HCT116 (cell line): ENCODE measurements around the gene ABHD2. TPM values are rescaled to one million over a fixed set of nuclear protein-coding genes. Genes with fewer than 3 reads are reported as not detected.

Source experiments
- ATAC-seq: fragments of 200-7000 bp; cut with Tn5 transposase; 2 replicates; pipeline ENCODE4 v1.9.1; 2020; ENCODE audit warnings: mild to moderate bottlenecking, moderate library complexity
- BruUV-seq: library from RNA; stranded (reverse); fragments of 400-500 nt; replicated peaks from 2 replicates; lab custom pipeline; 2021; lab: Mats Ljungman, UMichigan
- CTCF ChIA-PET: fragments of 300-600 bp; sonication (Branson Sonifier 250); formaldehyde crosslinking; loops from one replicate; lab custom pipeline; 2021; ENCODE audit warnings: antibody characterized with exemption; lab: Charles Lee
- POLR2A ChIA-PET: fragments of 300-600, 350-600 bp; sonication (Branson Sonifier 250); formaldehyde crosslinking; loops from one replicate; lab custom pipeline; 2021; ENCODE audit warnings: antibody characterized with exemption; lab: Charles Lee
- RAD21 ChIA-PET, 2 experiments: fragments of 300-600 bp; sonication (Branson Sonifier 250); formaldehyde crosslinking; loops; one replicate each; lab custom pipeline; 2023; ENCODE audit warnings: low total read pairs in 2 of 2; ENCODE audit not compliant: uncharacterized antibody in 2 of 2, unreplicated experiment in 2 of 2, low non-redundant PET in 1 of 2; lab: Charles Lee
- DNase-seq: peaks from one replicate; pipeline ENCODE4 v3.0.0-alpha.2; 2010; ENCODE audit warnings: low read depth, low spot score
- H2AFZ ChIP-seq: fragments of 200-600 bp; shearing (Covaris generic), sonication (generic); 2 replicates; pipeline ENCODE4 v1.6.1; 2017; ENCODE audit warnings: low read depth, mixed run types, mixed read lengths, antibody characterized with exemption, low read length; ENCODE audit not compliant: poor library complexity, severe bottlenecking
- H3K27ac ChIP-seq: 2 replicates; pipeline ENCODE4 v1.5.1; 2012; ENCODE audit warnings: low read depth, low read length
- H3K27me3 ChIP-seq: fragments of 200-600 bp; sonication (generic); 2 replicates; pipeline ENCODE4 v1.6.1; 2016; ENCODE audit warnings: mixed run types, low read length, mixed read lengths; ENCODE audit not compliant: insufficient read depth
- H3K36me3 ChIP-seq, 2 experiments: fragments of 200-500 bp in 1 of 2; fragments of 200-600 bp in 1 of 2; sonication (Bioruptor generic) in 1 of 2; sonication (generic) in 1 of 2; 2 replicates each; pipeline versions ENCODE4 v1.5.1 to v1.6.1; 2014 to 2016; ENCODE audit warnings: low read length in 2 of 2, inconsistent platforms in 1 of 2, mixed read lengths in 1 of 2, mixed run types in 1 of 2; ENCODE audit not compliant: insufficient read depth in 2 of 2, control insufficient read depth in 1 of 2
- H3K4me1 ChIP-seq, 2 experiments: fragments of 200-600 bp in 1 of 2; sonication (generic) in 1 of 2; 2 replicates each; pipeline versions ENCODE4 v1.5.1 to v1.6.1; 2012 to 2017; ENCODE audit warnings: low read length in 2 of 2, inconsistent platforms in 1 of 2, mild to moderate bottlenecking in 1 of 2, mixed read lengths in 1 of 2, mixed run types in 1 of 2, moderate library complexity in 1 of 2; ENCODE audit not compliant: insufficient read depth in 2 of 2, control insufficient read depth in 1 of 2
- H3K4me2 ChIP-seq: fragments of 200-600 bp; sonication (generic); 2 replicates; pipeline ENCODE4 v1.6.1; 2017; ENCODE audit warnings: mixed run types, low read length, mixed read lengths
- H3K4me3 ChIP-seq, 2 experiments: fragments of 200-600 bp in 1 of 2; sonication (generic) in 1 of 2; replicated peaks in 1 of 2; 2 replicates each; pipeline ENCODE4 v1.5.1; 2011 to 2016; ENCODE audit warnings: low read length in 2 of 2, control low read depth in 1 of 2, low read depth in 1 of 2, mild to moderate bottlenecking in 1 of 2, mixed read lengths in 1 of 2, mixed run types in 1 of 2
- H3K79me2 ChIP-seq: fragments of 200-600 bp; sonication (generic); 2 replicates; pipeline ENCODE4 v1.6.1; 2017; ENCODE audit warnings: mild to moderate bottlenecking, mixed run types, low read length, moderate library complexity, mixed read lengths; ENCODE audit not compliant: insufficient read depth
- H3K9ac ChIP-seq: fragments of 200-600 bp; sonication (generic); 2 replicates; pipeline ENCODE4 v1.6.1; 2016; ENCODE audit warnings: low read length, mixed read lengths
- H3K9me2 ChIP-seq: fragments of 200-600 bp; sonication (generic), shearing (Covaris generic); 2 replicates; pipeline ENCODE4 v1.6.1; 2017; ENCODE audit warnings: mixed run types, mild to moderate bottlenecking, moderate library complexity; ENCODE audit not compliant: insufficient read depth
- H3K9me3 ChIP-seq, 2 experiments: fragments of 200-500 bp in 1 of 2; fragments of 200-600 bp in 1 of 2; sonication (Bioruptor generic) in 1 of 2; sonication (generic) in 1 of 2; 2 replicates each; pipeline ENCODE4 v1.6.1; 2014 to 2017; ENCODE audit warnings: low read length in 2 of 2, mixed read lengths in 2 of 2, inconsistent platforms in 1 of 2, low read depth in 1 of 2, mild to moderate bottlenecking in 1 of 2, mixed run types in 1 of 2, moderate library complexity in 1 of 2; ENCODE audit not compliant: control insufficient read depth in 1 of 2, insufficient read depth in 1 of 2
- H4K20me1 ChIP-seq: fragments of 200-600 bp; sonication (generic), shearing (Covaris generic); 2 replicates; pipeline ENCODE4 v1.6.1; 2017; ENCODE audit warnings: mixed run types, mild to moderate bottlenecking, moderate library complexity; ENCODE audit not compliant: insufficient read depth
- CBX3 ChIP-seq: IDR thresholded peaks from 2 replicates; pipeline ENCODE4 v1.6.1; 2012; ENCODE audit warnings: low read depth
- EZH2 ChIP-seq: fragments of 200-600 bp; sonication (generic); IDR thresholded peaks from 2 replicates; pipeline ENCODE4 v1.6.1; 2017; ENCODE audit warnings: antibody characterized with exemption, mixed run types
- POLR2AphosphoS5 ChIP-seq: IDR thresholded peaks from 2 replicates; pipeline ENCODE4 v1.6.1; 2011; ENCODE audit warnings: mild to moderate bottlenecking, low read depth, low read length, moderate library complexity
- RAD21 ChIP-seq: IDR thresholded peaks from 2 replicates; pipeline ENCODE4 v1.6.1; 2012; ENCODE audit warnings: low read depth, mild to moderate bottlenecking
- TCF7L2 ChIP-seq: IDR thresholded peaks from 2 replicates; pipeline ENCODE4 v1.7.0; 2011; ENCODE audit warnings: borderline replicate concordance, inconsistent platforms; ENCODE audit not compliant: insufficient read depth, insufficient read length; ENCODE audit errors: extremely low read depth
- ZFX ChIP-seq: fragments of 450-650 bp; IDR thresholded peaks from 2 replicates; pipeline ENCODE4 v1.6.1; 2017
- intact Hi-C: fragments of 100-400 bp; cut with micrococcal nuclease; formaldehyde crosslinking; loops from 2 replicates; pipeline ENCODE4 v1.10.0; 2022
- total RNA-seq: library from RNA; stranded (reverse); gene quantifications from one replicate; pipeline ENCODE4 v1.2.1, GENCODE V29; 2021; ENCODE audit not compliant: unreplicated experiment

Gene ABHD2
- total RNA-seq, 1 experiment from 2014 or later: 40.8 TPM

DNA sequence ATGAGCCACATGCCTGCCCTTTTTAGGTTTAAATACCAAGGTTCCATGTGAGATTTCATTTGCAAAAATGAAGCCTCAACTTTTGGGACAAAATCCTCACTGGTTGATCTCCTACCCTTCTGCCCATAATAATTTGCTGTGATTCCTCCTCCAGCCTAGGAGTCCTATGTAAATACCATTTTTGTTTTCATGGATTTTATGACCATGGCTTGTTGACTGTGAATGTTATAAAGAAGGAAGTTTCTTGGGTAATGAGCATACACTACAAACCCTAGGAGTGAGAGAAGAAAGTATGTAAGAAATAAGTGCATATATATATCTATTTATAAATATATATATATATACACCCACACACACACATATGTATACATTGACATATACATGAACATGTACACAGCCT, 120.0 kb downstream of the ABHD2 start:
- Histone ChIP-seq H3K9me3 (no peaks in the 10 kb centered on the region), H3K27ac (no peak overlapping the region), H3K79me2 (no peaks in the 10 kb centered on the region), H3K27me3 (no peaks in the 10 kb centered on the region), H3K9me2 (no peaks in the 10 kb centered on the region), H2AFZ (no peak overlapping the region), H3K4me3 (no peak overlapping the region)
- BruUV-seq: no TSS peak
- RAD21 ChIA-PET: no interaction called here
- no peak for DNase-seq
- no peak for TF ChIP-seq TCF7L2
- no peak for TF ChIP-seq CBX3
- no peak for TF ChIP-seq RAD21
- no peak for TF ChIP-seq POLR2AphosphoS5
- TF ChIP-seq, all 23 proteins: peak for 0
- intact Hi-C loops: no loop called here
- Histone ChIP-seq H3K9ac (no peak overlapping the region), H3K36me3 (no peaks in the 10 kb centered on the region), H4K20me1 (no peaks in the 10 kb centered on the region), H3K4me2 (no peak overlapping the region), H3K4me1 (peaks cover 0 to 7% of the 10 kb centered on the region in 2 experiments; a peak in 2 of 4 replicates)
- POLR2A ChIA-PET: no interaction called here
- CTCF ChIA-PET: no interaction called here
- ATAC-seq: no peak

DNA sequence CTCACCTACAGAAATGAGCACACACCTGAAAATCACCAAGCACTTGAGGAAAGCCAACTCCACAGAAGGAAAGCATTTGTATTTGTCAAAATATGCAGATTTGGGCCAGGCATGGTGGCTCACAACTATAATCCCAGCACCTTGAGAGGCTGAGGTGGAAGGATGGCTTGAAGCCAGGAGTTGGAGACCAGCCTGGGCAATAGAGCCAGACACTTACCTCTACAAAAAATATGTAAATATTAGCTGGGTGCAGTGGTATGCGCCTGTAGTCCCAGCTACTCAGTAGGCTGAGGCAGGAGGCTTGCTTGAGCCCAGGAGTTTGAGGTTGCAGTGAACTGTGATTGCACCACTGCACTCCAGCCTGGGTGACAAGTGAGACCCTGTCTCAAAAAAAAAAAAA, 120.8 kb downstream of the ABHD2 start:
- Histone ChIP-seq H3K27ac (no peak overlapping the region), H3K79me2 (no peaks in the 10 kb centered on the region), H3K4me3 (no peak overlapping the region), H3K9ac (no peak overlapping the region), H3K9me2 (no peaks in the 10 kb centered on the region), H3K27me3 (no peaks in the 10 kb centered on the region), H3K36me3 (no peaks in the 10 kb centered on the region)
- intact Hi-C loops: no loop called here
- RAD21 ChIA-PET: no interaction called here
- CTCF ChIA-PET: no interaction called here
- POLR2A ChIA-PET: no interaction called here
- no TSS peak for BruUV-seq
- TF ChIP-seq EZH2 (no peak), ZFX (no peak)
- TF ChIP-seq, all 23 proteins: peak for 0
- DNase-seq (no peak), ATAC-seq (no peak)
- Histone ChIP-seq H2AFZ (no peak overlapping the region), H3K4me2 (no peak overlapping the region), H3K4me1 (peaks cover 0 to 7% of the 10 kb centered on the region in 2 experiments; a peak in 2 of 4 replicates), H3K9me3 (no peaks in the 10 kb centered on the region), H4K20me1 (no peaks in the 10 kb centered on the region)
